Measurements from ENCODE around the gene PCDHA2. TPM values are rescaled to one million over a fixed set of nuclear protein-coding genes. Genes with fewer than 3 reads are reported as not detected.

Gene PCDHA2
- total and polyA plus RNA-seq, 2 of the 13 experiments (the other 11 are each of a cell fraction or from before 2014, with no cell fraction given), result not detected

- H3K4me3 ChIP-seq (replicated peaks in 1 of 3; ENCODE audit: insufficient read depth in 1 of 3, low read depth in 2 of 3, low read length in 3 of 3), result no peak overlapping the region
- ChIA-PET POLR2A (no interaction called here), CTCF (ENCODE audit: low intra/inter-chr PET ratio, low total read pairs) (no interaction called here)
- no peak overlapping the region for H3K4me2 ChIP-seq (ENCODE audit: low read depth, low read length)
- 20% methylated on average over 6 of the region's 6 CpGs for WGBS (ENCODE audit: low lambda C conversion rate)
- no peaks in the 10 kb centered on the region for H4K20me1 ChIP-seq (ENCODE audit: insufficient read depth, low read length)
- no TSS peak for BruUV-seq (replicated peaks)
- no peak overlapping the region for H3K27ac ChIP-seq (ENCODE audit: extremely low read length, insufficient read depth, low read length)
- H3K79me2 ChIP-seq (ENCODE audit: insufficient read depth, low read length), result no peaks in the 10 kb centered on the region
- no peak overlapping the region for H3K9ac ChIP-seq (ENCODE audit: insufficient read depth, low read depth, low read length)
- FAIRE-seq, result peak; percentile 30
- TF ChIP-seq ZNF263 (CRISPR knock-in tag; IDR thresholded peaks at IDR 0.05) (no peak), ZNF143 (CRISPR knock-in tag; IDR thresholded peaks at IDR 0.05) (no peak), ZNF607 (CRISPR knock-in tag; IDR thresholded peaks at IDR 0.05; ENCODE audit: borderline replicate concordance) (no peak), ZNF292 (CRISPR knock-in tag; IDR thresholded peaks at IDR 0.05; ENCODE audit: borderline replicate concordance, low read depth) (no peak), MLLT10 (CRISPR knock-in tag; IDR thresholded peaks at IDR 0.05) (no peak), THAP9 (CRISPR knock-in tag; IDR thresholded peaks at IDR 0.05; ENCODE audit: borderline replicate concordance) (no peak), ZNF800 (CRISPR knock-in tag; IDR thresholded peaks at IDR 0.05) (no peak), KDM6A (CRISPR knock-in tag; IDR thresholded peaks at IDR 0.05; ENCODE audit: low read depth) (no peak), CEBPG (CRISPR knock-in tag; IDR thresholded peaks at IDR 0.05) (no peak), ZBTB3 (CRISPR knock-in tag; IDR thresholded peaks at IDR 0.05; ENCODE audit: borderline replicate concordance, low read depth) (no peak), RAD51 (IDR thresholded peaks at IDR 0.05; ENCODE audit: borderline replicate concordance) (no peak), ZNF746 (CRISPR knock-in tag; IDR thresholded peaks at IDR 0.05) (no peak), EZH2 (conservative IDR thresholded peaks at IDR 0.05; ENCODE audit: low read depth, low read length) (no peak), RNF219 (CRISPR knock-in tag; IDR thresholded peaks at IDR 0.05) (no peak), EED (CRISPR knock-in tag; IDR thresholded peaks at IDR 0.05) (no peak)
- intact Hi-C loops (cut with micrococcal nuclease; ENCODE audit: unreplicated experiment), result no loop called here
- ATAC-seq, result no peak
- no peaks in the 10 kb centered on the region for H3K9me3 ChIP-seq (ENCODE audit: low read length)
- in situ Hi-C loops (cut with HindIII; ENCODE audit: extremely low pct_ligation_motif_present, low pct_unique_long_range_greater_than_20kb), result no loop called here
- DNase-seq (ENCODE audit: low spot score), result no peak
- no peak overlapping the region for H2AFZ ChIP-seq (ENCODE audit: low read length)
- no peaks in the 10 kb centered on the region for H3K36me3 ChIP-seq (replicated peaks in 1 of 2; ENCODE audit: control insufficient read depth in 1 of 2, insufficient read depth in 2 of 2, low read length in 2 of 2)
- H3K27me3 ChIP-seq (ENCODE audit: control insufficient read depth in 1 of 2, insufficient read depth in 2 of 2, low read length in 2 of 2), result no peaks in the 10 kb centered on the region; a peak in 1 of 5 replicates
- H3K4me1 ChIP-seq (ENCODE audit: insufficient read depth, low read length), result no peaks in the 10 kb centered on the region
Measured at GRCh38 chr5:140822281-140822629, 27.6 kb downstream of the PCDHA2 start.
